Stimulated activated naive CD4-positive, alpha-beta T cell (primary cell): Measurements from ENCODE around the gene TMEM269.

Experiments
- DNase-seq, 6 experiments: peaks; one replicate each; lab custom pipeline; 2025; lab: John Stamatoyannopoulos, UW

The TMEM269 gene

DNA sequence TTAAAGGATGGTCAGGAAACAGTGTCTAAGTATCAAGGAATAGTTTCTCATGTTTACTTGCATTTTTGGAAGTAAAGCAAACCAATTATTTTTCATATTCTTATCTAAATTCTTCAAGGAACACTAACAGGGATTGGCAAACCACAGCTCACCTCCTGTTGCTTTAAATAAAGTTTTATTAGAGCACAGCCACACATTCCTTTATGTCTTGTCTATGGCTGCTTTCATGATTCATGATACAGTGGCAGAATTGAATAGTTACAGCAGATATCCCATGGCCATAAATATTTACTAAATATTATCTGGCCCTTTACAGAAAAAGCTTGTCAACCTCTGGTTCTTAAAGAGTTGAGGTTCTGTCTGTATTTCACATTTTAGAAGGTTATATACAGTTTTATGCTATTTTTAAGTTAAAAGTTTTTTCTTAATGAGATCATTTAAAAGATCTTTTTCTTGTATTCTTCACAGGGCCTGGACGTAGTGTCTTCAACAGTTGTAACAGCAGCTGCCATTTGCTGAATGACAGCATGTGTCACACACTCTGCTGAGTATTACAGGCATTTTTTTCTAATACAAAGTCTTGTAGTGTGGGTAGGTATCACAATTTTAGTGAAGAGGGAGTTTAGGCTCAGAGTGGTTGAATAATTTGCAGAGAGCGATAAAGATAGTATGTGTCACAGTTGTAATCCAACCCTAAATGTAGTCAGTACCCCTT lies 64.2 kb downstream of the TMEM269 start:
- no peak for DNase-seq

DNA sequence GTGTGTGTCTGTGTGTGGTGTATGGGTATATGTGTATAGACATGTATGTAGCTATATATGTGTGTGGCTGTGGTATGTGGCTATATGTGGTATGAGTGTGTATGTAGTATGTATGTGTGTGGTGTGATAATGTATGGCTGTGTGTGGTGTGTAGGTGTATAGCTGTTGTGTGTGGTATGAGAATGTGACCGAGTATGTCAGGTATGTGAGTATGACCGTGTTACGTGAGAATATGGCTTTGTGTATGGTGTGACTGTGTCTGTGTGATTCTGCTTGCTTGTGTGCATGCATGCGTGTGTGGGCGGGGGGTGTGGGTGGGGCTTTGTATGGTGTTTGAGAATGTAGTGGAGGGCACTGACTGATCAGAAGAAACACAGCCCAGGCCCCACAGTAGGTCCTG lies 65.2 kb downstream of the TMEM269 start:
- no peak for DNase-seq
